GM19395 (cell line): Measurements from ENCODE around the gene TMEM181.
"Not testable (repeated sequence)": the region's sequence is repeated elsewhere in the genome, so short reads cannot be mapped to it uniquely, and the experiment has no call there.

Source experiments
- ATAC-seq: cut with Tn5 transposase; IDR thresholded peaks from one replicate; pipeline ENCODE4 v1.9.1; 2021; ENCODE audit warnings: mild to moderate bottlenecking, moderate library complexity; ENCODE audit not compliant: unreplicated experiment

Gene TMEM181

DNA sequence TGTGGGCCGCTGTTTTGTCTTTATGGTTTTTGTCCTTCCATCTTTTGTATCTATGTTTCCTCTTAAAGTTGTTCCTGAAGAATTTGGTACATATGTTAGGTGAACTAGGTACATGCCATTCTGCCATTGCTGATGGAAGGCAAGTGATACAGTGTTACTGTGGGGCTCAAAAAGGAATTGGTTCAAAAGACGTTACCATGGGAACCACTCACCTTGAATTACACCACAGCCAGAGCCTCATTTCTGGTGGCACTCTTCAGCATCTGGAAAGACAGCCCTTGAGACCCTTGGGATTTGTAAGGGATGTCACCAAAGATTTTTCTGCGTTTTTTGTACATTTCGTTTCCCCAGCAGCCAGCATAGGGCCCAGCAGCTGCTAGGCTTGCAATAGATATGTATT is 31.9 kb downstream of the TMEM181 start:
- ATAC-seq, result no peak

DNA sequence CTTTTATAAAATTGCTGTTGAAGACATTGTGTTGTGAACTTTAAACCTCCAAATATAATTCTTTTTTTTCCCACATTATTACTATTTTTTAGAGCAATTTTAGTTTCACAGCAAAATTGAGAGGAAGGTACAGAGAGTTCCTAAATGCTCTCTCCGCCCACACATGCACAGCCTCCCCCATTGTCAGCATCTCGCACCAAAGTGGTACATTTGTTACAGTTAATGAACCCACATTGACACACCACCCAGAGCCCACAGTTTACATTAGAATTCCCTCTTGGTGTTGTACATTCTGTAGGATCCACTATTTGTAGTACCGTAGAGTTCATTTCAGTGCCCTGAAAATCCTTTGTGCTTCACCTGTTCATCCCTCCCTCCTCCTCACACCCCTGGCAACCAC is 33.8 kb downstream of the TMEM181 start:
- ATAC-seq, result no peak

DNA sequence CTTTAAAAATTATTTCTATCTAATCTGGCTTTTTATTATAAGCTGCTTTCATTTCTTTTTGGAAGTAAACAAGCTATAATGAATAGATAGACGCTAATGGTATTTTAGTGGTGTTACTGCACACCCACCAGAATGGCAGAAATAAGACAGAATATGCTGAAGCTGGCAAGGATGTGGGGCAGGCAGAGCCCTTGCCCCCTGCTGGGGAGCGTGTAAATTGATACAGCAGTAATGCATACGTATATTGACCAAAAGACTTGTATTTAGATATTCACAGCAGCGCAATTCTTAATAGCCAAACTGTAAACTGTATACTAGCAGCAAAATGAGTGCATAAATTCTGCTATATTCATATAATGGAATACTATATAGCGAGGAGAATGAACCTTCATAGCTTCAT is 35.3 kb downstream of the TMEM181 start:
- no peak for ATAC-seq

DNA sequence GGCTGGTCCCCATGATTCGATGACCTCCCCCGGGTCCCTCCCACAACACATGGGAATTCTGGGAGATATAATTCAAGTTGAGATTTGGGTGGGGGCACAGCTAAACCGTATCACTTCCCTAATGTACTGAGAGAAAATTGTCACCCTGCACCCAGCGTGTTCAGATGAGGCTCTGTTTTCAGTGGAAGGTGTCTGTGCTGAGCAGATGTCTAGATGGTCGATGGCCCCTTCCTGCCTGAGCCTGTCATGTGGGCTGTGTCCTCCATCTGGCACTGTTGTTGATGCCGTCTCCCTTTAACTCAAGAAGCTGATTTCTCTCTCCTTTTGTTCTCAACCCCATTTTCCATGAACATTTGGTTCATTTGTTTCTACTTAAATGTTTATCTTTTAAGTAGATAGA is 37.0 kb downstream of the TMEM181 start:
- no peak for ATAC-seq

DNA sequence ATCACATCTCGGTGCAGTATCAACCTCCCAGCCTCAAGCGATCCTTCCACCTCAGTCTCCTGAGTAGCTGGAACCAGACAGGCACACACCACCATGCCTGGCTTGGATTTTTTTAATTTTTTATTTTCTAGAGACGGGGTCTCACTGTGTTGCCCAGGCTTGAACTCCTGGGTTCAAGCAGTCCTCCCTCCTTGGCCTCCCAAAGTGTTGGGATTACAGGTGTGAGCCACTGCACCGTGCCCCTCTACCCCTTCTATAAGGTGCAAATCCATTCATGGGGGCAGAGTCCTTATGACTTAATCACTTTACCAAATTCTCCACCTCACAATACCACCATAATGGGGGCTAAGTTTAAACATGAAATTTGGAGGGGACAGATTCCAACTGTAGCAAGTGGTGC is 37.7 kb downstream of the TMEM181 start:
- ATAC-seq, result no peak

DNA sequence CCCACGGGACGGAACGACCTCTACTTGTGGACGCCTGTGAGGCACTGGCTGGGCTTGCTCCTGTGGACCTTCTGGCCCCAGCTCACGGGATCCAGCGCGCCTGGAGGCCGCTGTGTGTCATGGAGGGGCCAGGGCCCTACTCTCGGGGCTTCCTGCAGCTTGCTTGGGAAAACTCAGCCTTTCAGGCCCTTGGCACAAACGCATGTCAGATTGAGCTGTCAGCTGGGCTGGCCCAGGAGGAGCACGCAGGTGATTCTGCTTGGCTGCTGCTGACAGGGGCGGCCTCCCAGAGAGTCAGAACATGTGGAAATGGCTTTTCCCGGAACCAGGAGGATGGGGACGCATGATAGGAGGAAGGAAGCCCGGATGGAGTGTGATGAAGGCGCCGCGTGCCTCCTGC is 39.7 kb downstream of the TMEM181 start:
- ATAC-seq, result no peak

DNA sequence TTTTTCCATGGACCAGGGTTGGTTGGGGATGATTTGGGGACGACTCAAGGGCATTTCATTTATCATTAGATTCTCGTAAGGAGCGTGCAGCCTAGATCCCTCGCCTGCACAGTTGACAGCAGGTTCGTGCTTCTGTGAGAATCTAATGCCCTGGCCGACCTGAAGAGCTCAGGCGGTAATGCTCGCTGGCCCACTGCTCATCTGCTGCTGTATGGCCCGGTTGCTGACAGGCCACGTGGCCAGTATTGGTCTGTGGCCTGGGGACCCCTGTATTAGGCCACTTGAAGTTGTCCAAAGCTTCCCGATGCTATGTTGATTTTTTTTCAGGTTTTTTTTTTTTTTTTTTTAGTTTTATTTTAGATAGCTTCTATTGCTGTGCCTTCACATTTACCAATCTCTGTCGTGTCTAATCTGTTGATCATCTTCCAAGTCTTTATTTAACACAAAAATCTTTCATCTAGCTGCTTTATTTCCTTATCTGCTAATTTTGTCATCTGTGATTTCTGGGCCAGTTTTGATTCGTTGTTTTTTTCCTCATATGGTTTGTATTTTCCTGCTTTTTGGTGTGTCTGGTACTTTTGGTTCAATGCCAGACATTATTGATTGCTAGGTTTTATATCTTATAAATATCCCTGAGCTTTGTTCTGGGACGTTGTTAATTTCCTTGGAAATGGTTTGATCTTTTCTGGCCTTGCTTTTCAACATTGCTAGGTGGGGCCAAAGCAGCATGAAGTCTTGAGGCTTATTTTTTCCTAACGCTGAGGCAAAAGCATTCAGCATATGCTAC is 43.6 kb downstream of the TMEM181 start:
- ATAC-seq, result no peak

DNA sequence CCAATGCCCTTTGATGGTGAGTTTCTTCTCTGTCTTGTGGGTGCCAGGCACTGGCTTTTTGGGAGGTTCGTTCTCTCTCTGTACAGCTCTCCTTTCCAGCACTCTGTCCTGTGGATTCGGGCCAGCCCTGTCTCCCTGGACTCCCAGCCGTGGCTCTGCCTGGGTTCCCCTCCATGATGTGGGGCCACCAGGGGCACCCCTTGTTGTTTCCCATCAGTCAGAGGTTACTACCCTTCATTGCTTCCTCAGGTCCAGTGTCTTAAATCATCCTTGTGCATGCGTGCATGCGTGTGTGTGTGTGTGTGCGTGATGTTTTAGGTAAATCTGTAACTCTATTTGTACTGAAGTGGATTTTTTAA is 44.1 kb downstream of the TMEM181 start:
- ATAC-seq, result no peak

DNA sequence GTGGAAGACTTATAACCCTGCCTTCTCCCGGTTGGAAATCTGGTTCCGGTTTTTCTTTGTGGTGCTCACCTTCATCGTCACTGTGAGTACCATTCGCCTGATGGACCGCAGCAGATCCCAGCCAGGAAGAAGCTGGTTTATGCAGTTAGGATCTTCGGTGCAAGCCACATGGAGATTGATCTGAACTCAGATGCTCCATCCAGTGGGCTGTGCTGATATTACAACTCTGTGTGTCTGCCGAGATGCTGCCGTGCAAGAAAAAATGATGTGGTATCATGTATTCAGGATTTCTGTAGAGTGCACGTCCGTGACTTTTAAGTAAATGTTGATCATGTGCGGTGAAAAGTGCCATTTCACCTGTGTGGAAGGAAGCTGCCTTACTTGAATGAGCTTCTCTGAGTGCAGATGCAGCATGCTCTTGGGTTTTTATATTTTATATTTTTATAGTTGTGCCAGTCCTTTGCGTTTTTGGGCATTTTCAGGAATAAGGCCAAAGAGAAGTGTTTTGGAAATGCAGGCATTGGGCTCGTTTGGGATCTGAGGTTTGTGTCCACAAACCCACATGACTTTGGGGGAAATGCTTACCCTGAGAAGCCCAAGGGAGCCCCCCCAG is 45.5 kb downstream of the TMEM181 start:
- ATAC-seq, result no peak

DNA sequence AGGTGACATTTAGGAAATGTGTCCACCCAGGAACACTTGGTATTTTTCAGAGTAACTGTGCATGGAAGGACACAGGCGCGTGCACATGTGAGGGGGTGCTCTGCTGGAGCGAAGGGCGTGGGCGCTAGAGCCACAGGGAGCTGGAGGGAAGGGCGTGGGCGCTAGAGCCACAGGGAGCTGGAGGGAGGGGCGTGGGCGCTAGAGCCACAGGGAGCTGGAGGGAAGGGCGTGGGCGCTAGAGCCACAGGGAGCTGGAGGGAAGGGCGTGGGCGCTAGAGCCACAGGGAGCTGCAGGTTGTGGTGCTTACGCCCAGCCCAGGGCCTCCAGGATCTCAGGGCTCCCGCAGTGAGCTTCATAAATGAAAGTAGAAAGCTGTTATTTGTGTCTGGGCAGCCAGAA is 46.1 kb downstream of the TMEM181 start:
- ATAC-seq, result not testable (repeated sequence)

DNA sequence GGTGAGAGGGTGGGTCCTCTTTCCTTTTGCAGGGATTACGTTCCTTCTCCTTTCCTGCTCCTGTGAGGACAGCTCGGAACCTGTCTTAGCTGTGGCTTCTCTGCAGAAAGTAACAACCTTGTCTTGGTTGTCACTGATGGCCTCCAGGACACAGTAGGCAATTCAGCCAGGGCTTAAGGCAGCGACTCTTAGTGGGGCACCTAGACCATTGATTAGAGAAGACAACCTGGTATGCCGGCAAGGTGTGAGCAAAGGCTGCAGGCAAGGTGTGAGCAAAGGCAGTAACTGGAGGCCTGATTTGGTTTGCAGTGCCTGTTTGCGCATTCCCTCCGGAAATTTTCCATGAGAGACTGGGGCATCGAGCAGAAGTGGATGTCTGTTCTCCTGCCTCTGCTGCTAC is 47.0 kb downstream of the TMEM181 start:
- no peak for ATAC-seq

DNA sequence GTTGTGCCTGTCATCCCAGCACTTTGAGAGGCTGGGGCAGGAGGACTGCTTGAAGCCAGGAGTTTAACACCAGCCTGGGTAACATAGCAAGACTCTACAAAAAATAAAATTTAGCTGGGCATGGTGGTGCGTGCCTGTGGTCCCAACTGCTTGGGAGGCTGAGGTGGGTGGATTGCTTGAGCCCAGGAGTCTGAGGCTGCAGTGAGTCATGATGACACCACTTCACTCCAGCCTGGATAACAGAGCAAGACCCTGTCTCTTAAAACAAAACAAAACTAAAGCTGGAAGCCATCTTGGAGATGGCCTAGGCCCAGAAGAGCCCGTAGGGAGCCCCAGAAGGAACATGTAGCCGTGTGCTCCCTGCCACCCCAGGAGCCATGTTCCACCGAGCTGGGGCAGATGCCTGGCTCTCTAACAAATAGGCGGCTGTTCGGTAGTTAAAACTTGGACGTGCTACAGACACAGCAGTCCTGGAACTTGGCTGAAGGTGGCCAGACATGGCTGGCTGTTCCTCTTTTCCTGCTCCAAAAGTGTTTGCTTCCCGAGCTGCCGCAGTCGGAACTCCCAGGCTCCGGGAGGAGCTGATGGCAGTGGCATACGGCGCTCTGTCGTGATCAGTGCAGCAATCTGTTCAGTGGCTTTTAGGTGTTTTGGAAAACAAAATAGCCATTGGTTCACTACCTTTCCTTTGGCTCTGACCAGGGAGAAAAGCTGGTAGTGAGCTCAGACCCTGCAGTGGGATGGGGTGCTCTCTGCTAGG is 47.7 kb downstream of the TMEM181 start:
- no peak for ATAC-seq

DNA sequence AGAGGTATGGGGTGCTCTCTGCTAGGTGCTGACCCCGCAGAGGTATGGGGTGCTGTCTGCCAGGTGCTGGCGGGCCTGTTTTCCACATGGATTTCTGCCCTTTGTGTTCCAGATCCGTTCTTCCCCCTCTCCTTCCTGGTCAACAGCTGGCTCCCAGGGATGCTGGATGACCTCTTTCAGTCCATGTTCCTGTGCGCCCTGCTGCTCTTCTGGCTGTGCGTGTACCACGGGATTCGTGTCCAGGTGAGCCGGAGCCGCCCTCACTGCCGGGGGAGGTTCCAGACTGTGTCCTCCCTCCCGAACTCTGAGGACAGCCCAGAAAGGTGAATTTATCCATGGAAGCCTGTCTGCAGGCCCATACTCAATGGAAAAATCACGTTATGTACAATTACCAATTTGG is 48.3 kb downstream of the TMEM181 start:
- ATAC-seq, result no peak

DNA sequence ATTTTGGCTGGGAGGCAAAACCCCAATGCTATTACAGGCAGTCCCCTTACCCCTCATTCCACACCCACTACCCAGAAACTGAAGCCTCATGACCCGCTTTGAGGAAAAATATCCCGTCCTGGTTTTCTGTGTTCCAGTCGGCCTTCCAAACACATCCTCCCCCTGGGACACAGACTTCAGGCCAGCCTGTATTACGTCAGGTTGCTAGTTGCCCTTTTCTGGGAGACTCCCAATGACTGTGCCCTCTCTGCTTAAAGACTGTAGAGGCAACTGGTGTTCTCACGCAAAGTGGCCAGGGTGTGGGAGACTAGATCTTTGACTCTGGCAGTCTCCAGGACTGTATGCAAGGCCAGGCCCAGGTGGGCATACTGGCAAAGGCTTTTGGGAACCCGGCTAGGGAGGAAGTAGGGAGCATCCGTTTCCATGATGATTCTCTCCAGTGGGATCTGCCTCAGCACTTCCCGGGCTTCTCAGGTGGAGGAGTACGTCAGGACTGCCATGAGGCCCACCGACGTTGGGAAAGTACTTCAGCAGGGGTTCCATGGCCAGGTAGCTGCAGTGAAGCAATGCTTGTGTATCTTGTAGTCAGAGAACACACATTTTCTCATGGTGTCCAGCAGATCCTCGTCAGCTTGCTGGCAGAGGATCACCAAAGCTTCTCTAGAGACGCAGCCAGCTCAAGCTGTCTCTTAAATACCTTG is 49.7 kb downstream of the TMEM181 start:
- no peak for ATAC-seq

DNA sequence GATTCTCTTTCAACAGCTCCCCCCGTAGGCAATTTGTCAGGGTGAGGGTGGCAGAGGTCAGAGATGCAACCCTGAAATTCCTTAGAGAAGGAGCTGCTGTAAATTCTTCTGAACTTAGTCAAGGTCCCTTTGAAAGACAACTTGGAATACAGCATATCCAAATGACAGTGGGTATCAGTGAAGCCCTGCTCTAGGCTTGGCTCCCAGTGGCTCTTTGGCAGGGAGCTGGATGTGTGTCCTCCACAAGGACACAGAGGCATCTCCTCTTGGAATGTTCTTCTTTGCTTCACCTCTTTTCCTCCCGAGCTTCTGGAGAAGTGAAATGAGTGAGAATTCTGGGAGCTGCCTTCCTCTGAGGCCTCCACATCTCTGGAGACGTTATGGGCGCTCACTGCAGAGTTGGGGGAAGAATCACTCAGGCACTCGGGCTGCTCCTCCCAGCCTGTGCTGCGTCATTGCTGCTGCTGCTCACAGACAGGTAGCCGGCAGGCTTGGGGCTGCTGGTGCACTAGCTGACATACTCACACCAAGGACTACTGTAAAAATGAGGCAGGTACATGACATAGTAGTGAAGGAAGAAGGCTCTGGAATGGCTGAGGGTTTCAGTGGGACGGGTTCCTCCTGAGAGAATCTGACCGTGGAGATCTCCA is 50.6 kb downstream of the TMEM181 start:
- ATAC-seq, result no peak

DNA sequence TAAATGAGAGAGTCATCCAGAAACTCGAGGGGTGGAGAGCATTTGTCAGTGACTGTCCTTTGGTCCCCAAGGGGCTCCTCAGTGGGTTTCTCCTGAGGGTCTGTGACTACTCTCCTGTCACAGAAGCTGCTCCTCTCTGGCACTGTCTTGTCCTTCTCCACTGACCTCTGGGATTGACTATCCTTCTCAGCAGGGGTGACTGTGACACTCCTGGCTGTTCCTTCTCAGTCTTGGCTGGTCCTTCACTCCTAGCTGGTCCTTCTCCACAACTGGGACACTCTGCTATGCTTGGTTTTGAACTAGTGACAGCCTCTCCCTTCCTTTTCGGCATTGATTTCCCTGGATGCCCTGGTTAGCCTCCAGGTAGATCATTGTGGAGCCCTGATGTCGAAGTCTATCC is 51.1 kb downstream of the TMEM181 start:
- no peak for ATAC-seq

DNA sequence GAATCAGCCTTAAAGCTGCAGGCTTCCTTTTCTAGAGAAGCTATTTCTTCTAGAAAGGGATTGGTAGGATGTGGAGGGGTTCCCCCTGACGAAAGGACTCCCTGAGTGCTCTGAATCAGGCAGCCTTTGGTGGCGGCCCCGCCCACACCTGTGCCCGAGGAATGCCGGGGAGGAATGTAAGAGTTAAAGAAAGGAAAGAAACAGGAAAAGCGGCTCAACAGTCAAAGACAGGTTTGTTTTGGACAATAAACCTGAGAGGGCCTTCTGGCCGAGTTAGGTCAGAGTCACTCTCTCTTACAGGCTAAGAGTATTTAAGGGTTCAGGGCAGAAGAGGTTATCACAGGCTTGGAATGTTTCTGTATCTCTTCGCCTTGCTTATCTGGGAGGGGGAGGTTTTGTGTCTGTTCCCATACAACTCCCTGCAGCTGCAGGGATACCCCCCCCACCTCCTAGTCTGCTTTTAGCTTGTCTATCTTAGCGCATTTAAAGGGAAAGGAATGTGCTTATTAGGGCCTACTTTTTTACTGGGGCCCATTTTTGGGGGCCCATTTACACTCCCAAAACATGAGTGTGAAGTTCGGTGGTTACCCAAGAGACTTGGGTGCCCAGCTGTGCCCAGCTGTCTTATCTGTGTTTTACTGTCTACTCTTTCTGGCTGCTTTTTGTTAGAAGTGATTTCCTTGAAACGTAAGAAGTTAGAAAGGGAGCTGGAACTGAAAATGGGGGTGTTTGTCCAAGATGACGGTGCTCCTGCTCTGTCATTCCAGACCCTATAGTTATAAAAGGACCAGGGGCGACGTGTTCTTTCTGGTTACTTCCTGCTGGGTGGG is 51.9 kb downstream of the TMEM181 start:
- no peak for ATAC-seq

DNA sequence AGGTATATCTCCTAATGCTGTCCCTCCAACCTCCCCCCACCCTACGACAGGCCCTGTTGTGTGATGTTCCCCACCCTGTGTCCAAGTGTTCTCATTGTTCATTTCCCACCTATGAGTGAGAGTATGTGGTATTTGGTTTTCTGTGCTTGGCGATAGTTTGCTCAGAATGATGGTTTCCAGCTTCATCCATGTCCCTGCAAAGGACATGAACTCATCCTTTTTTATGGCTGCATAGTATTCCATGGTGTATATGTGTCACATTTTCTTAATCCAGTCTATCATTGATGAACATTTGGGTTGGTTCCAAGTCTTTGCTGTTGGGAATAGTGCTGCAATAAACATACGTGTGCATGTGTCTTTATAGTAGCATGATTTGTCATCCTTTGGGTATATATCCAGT is 54.7 kb downstream of the TMEM181 start:
- not testable (repeated sequence) for ATAC-seq

DNA sequence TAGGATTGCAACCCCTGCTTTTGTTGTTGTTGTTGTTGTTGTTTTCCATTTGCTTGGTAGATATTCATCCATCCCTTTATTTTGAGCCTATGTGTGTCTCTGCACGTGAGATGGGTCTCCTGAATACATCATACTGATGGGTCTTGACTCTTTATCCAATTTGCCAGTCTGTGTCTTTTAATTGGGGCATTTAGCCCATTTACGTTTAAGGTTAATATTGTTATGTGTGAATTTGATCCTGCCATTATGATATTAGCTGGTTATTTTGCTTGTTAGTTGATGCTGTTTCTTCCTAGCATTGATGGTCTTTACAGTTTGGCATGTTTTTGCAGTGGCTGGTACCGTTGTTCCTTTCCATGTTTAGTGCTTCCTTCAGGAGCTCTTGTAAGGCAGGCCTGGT is 58.4 kb downstream of the TMEM181 start:
- not testable (repeated sequence) for ATAC-seq
